Tibial nerve (tissue), 4 donors: ENCODE measurements around the gene GRAMD4. TPM values are rescaled to one million over a fixed set of nuclear protein-coding genes. Genes with fewer than 3 reads are reported as not detected.
A peak's percentile ranks its signal among the peaks of the same experiment; 100 is the strongest.

Experiments used
- DNase-seq, 2 donors: peaks; one replicate each; pipeline ENCODE4 v3.0.0-alpha.2; 2019; ENCODE audit warnings: low spot score in 2 of 2
- H3K27ac ChIP-seq, 4 donors: fragments of 200-600 bp; sonication (generic) in 3 of 4; one replicate each; pipeline ENCODE4 v1.5.1; 2017 to 2019; ENCODE audit warnings: mild to moderate bottlenecking in 1 of 4
- H3K27me3 ChIP-seq, 2 donors: fragments of 200-600 bp; sonication (generic) in 1 of 2; one replicate each; pipeline versions ENCODE4 v1.5.1 to v1.6.0; 2017 to 2019
- H3K36me3 ChIP-seq, 3 donors: fragments of 200-600 bp; sonication (generic); one replicate each; pipeline ENCODE4 v1.5.1; 2018 to 2019
- H3K4me1 ChIP-seq, 4 donors: fragments of 200-600 bp; sonication (generic) in 3 of 4; one replicate each; pipeline ENCODE4 v1.5.1; 2017 to 2019
- H3K4me3 ChIP-seq, 4 donors: fragments of 200-600 bp; sonication (generic) in 3 of 4; one replicate each; pipeline ENCODE4 v1.5.1; 2017 to 2019; ENCODE audit warnings: mild to moderate bottlenecking in 1 of 4, moderate library complexity in 1 of 4
- H3K9me3 ChIP-seq, 4 donors: fragments of 200-600 bp; sonication (generic) in 3 of 4; one replicate each; pipeline ENCODE4 v1.5.1; 2017 to 2019
- EP300 ChIP-seq, 2 donors: sonication (generic); formaldehyde crosslinking; IDR thresholded peaks; one replicate each; pipeline ENCODE4 v1.6.1; 2017; ENCODE audit warnings: antibody characterized with exemption in 2 of 2, mild to moderate bottlenecking in 1 of 2
- POLR2A ChIP-seq, 2 donors: fragments of 450-650 bp; IDR thresholded peaks; one replicate each; pipeline ENCODE4 v1.6.1; 2017; ENCODE audit warnings: antibody characterized with exemption in 2 of 2, mild to moderate bottlenecking in 2 of 2, moderate library complexity in 2 of 2
- WGBS, 2 donors: methylation state at CpG; one replicate each; pipeline ENCODE4 v1.1.5; 2018; 5-methylcytosine and 5-hydroxymethylcytosine counted together
- total RNA-seq, 4 donors: library from RNA; depleted of rRNA; stranded (reverse); fragments of >200 nt; gene quantifications; one replicate each; pipeline ENCODE4 v1.1.0, GENCODE V29; 2016
- TF ChIP-seq, protein P1 (sequence below), 5 experiments: fragments of 200-600 bp in 3 of 5; fragments of 450-650 bp in 2 of 5; sonication (generic) in 3 of 5; IDR thresholded peaks; one replicate each; pipeline ENCODE4 v1.5.1; 2016 to 2019; ENCODE audit warnings: antibody characterized with exemption in 5 of 5, mild to moderate bottlenecking in 3 of 5, moderate library complexity in 2 of 5

Gene GRAMD4, protein sequence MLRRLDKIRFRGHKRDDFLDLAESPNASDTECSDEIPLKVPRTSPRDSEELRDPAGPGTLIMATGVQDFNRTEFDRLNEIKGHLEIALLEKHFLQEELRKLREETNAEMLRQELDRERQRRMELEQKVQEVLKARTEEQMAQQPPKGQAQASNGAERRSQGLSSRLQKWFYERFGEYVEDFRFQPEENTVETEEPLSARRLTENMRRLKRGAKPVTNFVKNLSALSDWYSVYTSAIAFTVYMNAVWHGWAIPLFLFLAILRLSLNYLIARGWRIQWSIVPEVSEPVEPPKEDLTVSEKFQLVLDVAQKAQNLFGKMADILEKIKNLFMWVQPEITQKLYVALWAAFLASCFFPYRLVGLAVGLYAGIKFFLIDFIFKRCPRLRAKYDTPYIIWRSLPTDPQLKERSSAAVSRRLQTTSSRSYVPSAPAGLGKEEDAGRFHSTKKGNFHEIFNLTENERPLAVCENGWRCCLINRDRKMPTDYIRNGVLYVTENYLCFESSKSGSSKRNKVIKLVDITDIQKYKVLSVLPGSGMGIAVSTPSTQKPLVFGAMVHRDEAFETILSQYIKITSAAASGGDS
- total RNA-seq, result 100 to 1,000 TPM in 1 of 4 donors, 10 to 100 TPM in 3; 18.2 to 299 (median 54.3) TPM

DNA sequence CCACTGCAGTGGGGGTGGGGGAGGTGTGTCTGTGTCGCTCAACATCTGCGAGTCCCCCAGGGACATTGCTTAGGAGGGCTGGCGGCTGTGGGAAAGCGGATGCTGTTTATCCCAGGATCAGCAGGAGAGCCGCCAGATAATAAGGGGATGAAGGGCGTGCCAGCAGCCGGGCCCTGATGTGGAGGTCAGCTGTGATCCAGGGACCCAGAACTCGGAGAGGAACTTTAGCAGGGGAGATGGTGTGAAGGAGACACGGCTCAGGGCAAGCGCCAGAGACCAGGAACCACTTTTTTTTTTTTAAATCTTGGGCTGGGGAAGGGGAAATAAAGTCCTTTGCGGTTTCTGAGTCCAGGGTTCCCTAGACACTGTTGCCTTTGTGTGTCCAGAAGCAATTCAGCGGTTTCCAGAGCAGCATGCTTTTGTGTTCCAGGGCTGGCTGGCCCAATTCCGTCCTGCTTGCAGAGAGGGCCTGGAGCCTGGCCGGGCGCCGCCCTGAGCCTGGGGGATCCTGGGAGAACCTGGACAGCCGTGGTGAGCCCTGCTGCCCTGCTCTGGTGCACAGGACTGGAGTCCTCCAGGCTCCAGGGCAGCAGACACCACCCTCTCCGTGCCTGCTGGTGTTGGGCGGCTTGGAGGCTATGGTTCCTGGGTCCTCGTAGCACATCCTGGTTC is at the start of gene GRAMD4:
Gene GRAMD4, plus strand, starts transcription at position 557 of the 672 bp plus-strand sequence. CDS start 6,414 bp downstream, outside the sequence.
- H3K4me1 ChIP-seq, result peaks cover 0 to 50% (median 40%) of the 10 kb centered on the region in 4 donors
- no peaks in the 10 kb centered on the region for H3K9me3 ChIP-seq
- H3K27ac ChIP-seq, result peak within 1 kb of the TSS in 3 of 4 donors; percentile 36 to 78 (median 77)
- TF ChIP-seq, protein P1, sequence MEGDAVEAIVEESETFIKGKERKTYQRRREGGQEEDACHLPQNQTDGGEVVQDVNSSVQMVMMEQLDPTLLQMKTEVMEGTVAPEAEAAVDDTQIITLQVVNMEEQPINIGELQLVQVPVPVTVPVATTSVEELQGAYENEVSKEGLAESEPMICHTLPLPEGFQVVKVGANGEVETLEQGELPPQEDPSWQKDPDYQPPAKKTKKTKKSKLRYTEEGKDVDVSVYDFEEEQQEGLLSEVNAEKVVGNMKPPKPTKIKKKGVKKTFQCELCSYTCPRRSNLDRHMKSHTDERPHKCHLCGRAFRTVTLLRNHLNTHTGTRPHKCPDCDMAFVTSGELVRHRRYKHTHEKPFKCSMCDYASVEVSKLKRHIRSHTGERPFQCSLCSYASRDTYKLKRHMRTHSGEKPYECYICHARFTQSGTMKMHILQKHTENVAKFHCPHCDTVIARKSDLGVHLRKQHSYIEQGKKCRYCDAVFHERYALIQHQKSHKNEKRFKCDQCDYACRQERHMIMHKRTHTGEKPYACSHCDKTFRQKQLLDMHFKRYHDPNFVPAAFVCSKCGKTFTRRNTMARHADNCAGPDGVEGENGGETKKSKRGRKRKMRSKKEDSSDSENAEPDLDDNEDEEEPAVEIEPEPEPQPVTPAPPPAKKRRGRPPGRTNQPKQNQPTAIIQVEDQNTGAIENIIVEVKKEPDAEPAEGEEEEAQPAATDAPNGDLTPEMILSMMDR (IDR thresholded peaks at IDR 0.05), result no peak
- peak in 1 of 2 donors; percentile 32 for TF ChIP-seq EP300 (IDR thresholded peaks at IDR 0.05)
- no peak within 1 kb of the TSS for H3K4me3 ChIP-seq
- DNase-seq, result peak in 1 of 2 donors; percentile 36
- no peaks in the 10 kb centered on the region for H3K27me3 ChIP-seq
- H3K36me3 ChIP-seq, result no peaks in the 10 kb centered on the region
- WGBS, 2 donors, result 18 to 23% methylated on average over 16 to 20 of the region's 20 CpGs

DNA sequence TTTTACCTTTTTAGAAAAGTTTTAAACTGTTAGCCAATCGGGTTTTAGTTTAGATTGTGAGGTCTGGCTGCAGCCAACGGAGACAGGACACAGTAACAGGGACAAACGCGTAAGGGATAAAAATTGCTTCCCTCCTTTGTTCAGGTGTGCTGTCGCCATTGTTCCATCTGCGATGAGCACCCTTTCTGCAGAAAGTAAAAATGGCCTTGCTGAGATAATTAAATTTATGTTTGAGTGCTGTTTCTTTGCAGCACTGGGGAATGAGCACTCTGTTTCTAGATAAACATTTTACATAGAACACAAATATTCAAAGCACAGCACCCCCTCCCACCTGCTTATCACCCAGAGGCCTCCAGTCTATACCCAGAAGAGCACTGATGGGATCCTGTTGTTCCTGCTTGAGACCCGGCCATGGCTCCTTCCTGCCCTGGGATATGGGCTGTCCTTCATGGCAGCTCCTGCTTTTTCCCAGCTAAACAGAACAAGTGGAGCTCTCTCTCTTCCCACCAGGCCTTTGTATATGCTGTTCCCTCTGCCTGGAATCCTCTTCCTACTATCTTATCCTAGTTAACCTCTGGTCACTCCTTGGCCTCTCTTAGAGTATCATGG is 48.4 kb upstream of the GRAMD4 start:
- whole genome bisulfite sequencing, 2 donors, result 70 to 82% methylated on average over 7 of the region's 7 CpGs
- TF ChIP-seq EP300 (IDR thresholded peaks at IDR 0.05) (no peak), POLR2A (IDR thresholded peaks at IDR 0.05) (no peak)
- TF ChIP-seq, protein P1 (IDR thresholded peaks at IDR 0.05), result no peak
- Histone ChIP-seq H3K27me3 (no peaks in the 10 kb centered on the region), H3K9me3 (peaks cover 0 to 14% (median 0%) of the 10 kb centered on the region in 4 donors), H3K4me1 (peaks cover 0 to 11% (median 3%) of the 10 kb centered on the region in 4 donors), H3K36me3 (no peaks in the 10 kb centered on the region), H3K27ac (no peak overlapping the region), H3K4me3 (no peak overlapping the region)
- DNase-seq, result no peak

DNA sequence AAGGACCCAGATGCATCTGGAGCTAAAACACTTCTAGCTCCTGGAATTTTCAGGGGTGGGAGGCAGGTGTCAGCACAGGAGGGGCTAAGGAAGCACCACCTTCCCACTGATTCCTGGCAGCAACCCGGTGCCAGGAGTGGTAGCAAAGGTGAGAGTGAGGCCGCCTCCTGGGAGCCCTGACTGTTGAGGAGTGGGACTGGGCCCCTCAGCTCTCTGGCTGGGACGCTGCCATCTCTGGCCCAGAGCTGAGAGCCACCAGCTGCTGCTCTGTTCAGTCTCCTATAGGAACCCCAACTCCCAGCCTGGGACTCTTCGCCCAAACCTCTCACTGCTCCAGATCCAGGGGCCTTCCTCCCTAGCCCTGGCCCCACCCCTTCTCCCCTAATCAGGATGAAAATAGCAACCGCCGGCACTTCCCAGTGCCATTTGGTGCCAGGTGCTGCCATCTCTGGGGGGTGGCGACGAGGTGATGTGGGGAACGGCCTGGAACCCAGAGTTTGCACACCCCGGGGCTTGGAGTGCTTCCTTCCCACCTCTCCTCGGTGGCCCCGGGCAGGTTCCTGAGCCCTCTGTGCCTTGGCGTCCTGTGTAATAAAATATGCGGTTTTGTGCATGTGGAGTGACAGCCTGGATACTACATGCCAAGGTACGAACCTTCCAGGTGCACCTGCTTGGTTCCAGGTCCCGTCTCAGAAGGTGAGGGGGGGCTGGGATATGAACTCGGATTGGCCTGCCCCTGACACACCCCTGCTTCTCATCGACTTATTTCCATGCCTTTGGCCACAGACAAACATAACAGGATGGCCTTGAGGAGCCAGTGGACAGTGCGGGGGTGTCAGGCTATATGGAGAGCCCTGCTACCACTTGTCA is 47.0 kb upstream of the GRAMD4 start:
- no peaks in the 10 kb centered on the region for H3K36me3 ChIP-seq
- H3K4me3 ChIP-seq, result no peak overlapping the region
- peaks cover 0 to 17% (median 9%) of the 10 kb centered on the region in 4 donors for H3K4me1 ChIP-seq
- no peaks in the 10 kb centered on the region for H3K27me3 ChIP-seq
- H3K27ac ChIP-seq, result no peak overlapping the region
- DNase-seq, result peak in 1 of 2 donors; percentile 4
- WGBS, 2 donors, result 80 to 81% methylated on average over 17 to 19 of the region's 19 CpGs
- H3K9me3 ChIP-seq, result peaks cover 0 to 14% (median 0%) of the 10 kb centered on the region in 4 donors
- TF ChIP-seq POLR2A (IDR thresholded peaks at IDR 0.05), result no peak

DNA sequence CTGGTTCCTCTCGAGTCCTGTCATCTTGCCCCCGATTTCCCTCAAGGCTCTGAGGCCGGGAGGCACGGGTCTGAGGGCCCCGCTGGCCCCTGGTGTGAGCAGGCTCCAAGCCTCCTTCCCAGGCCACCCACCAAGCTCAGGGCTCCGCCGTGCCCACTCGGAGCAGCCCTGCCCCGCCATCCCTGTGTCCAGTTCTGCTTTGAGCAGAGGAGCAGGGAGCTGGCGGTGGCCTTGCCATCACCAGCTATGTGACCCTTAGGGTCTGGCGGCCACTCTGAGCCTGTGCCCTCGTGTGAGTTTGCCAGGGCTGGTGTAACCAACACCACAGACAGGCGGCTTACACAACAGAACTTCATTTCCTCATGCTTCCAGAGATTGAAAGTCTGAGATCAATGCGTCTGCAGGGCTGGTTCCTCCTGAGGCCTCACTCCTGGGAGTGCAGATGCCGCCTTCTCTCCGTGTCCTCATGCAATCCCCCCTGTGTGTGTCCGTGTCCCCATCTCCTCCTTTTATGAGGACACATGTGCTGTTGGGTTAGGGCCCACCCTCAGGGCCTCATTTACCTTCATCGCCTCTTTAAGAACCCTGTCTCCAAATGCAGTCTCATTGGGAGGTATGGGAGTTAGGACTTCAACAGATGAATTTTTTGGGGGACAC is 46.3 kb upstream of the GRAMD4 start:
- H3K27ac ChIP-seq, result no peak overlapping the region
- DNase-seq, result peak in 1 of 2 donors; percentile 4
- H3K27me3 ChIP-seq, result no peaks in the 10 kb centered on the region
- TF ChIP-seq POLR2A (IDR thresholded peaks at IDR 0.05) (no peak), EP300 (IDR thresholded peaks at IDR 0.05) (no peak)
- TF ChIP-seq, protein P1 (IDR thresholded peaks at IDR 0.05), result no peak
- no peak overlapping the region for H3K4me3 ChIP-seq
- H3K36me3 ChIP-seq, result no peaks in the 10 kb centered on the region
- WGBS, 2 donors, result 61 to 69% methylated on average over 13 to 18 of the region's 18 CpGs
- H3K9me3 ChIP-seq, result peaks cover 0 to 14% (median 0%) of the 10 kb centered on the region in 4 donors
- peaks cover 0 to 25% (median 16%) of the 10 kb centered on the region in 4 donors for H3K4me1 ChIP-seq
